CD14-positive monocyte (primary cell): ENCODE data around the gene RSPRY1. TPM values are rescaled to one million over a fixed set of nuclear protein-coding genes. Genes with fewer than 3 reads are reported as not detected.
A peak's percentile ranks its signal among the peaks of the same experiment; 100 is the strongest.

Experiments
- DNase-seq, 3 donors: peaks; one replicate each; pipeline ENCODE4 v3.0.0-alpha.2; 2011 to 2022
- H2AFZ ChIP-seq: 2 replicates; pipeline ENCODE4 v1.6.0; 2012; ENCODE audit warnings: mild to moderate bottlenecking, low read depth, low read length, inconsistent platforms; ENCODE audit not compliant: insufficient read depth, poor library complexity, severe bottlenecking
- H3K27ac ChIP-seq, 2 donors: 1 replicate in 1 of 2; 2 replicates in 1 of 2; pipeline ENCODE4 v1.5.1; 2012 to 2013; ENCODE audit warnings: low read length in 2 of 2, control low read depth in 1 of 2, inconsistent platforms in 1 of 2, low read depth in 1 of 2, mild to moderate bottlenecking in 1 of 2
- H3K27me3 ChIP-seq, 2 donors: one replicate each; pipeline versions ENCODE4 v1.6.0 to v1.6.1; 2011 to 2013; ENCODE audit warnings: low read length in 2 of 2; ENCODE audit not compliant: control insufficient read depth in 2 of 2, insufficient read depth in 2 of 2
- H3K36me3 ChIP-seq, 2 donors: replicated peaks in 1 of 2; 1 replicate in 1 of 2; 2 replicates in 1 of 2; pipeline versions ENCODE4 v1.5.1 to v1.6.1; 2012 to 2013; ENCODE audit warnings: low read length in 2 of 2, control low read depth in 1 of 2, inconsistent platforms in 1 of 2, mild to moderate bottlenecking in 1 of 2; ENCODE audit not compliant: insufficient read depth in 2 of 2, control insufficient read depth in 1 of 2
- H3K4me1 ChIP-seq, 2 donors: 1 replicate in 1 of 2; 2 replicates in 1 of 2; pipeline versions ENCODE4 v1.5.1 to v1.6.1; 2012 to 2013; ENCODE audit warnings: low read length in 2 of 2, control low read depth in 1 of 2, inconsistent platforms in 1 of 2, mild to moderate bottlenecking in 1 of 2, moderate library complexity in 1 of 2; ENCODE audit not compliant: insufficient read depth in 2 of 2, control insufficient read depth in 1 of 2
- H3K4me2 ChIP-seq: replicated peaks from 2 replicates; pipeline ENCODE3; 2012; ENCODE audit warnings: low read length, moderate library complexity, mild to moderate bottlenecking; ENCODE audit not compliant: poor library complexity, severe bottlenecking; ENCODE audit errors: extremely low read depth
- H3K4me3 ChIP-seq, 3 experiments: fragments of 200-600 bp in 1 of 3; sonication (generic) in 1 of 3; replicated peaks in 1 of 3; 1 replicate in 2 of 3; 2 replicates in 1 of 3; pipeline ENCODE4 v1.5.1; 2011 to 2013; ENCODE audit warnings: low read length in 3 of 3, mild to moderate bottlenecking in 3 of 3, control low read depth in 2 of 3, low read depth in 2 of 3, inconsistent platforms in 1 of 3, moderate library complexity in 1 of 3
- H3K79me2 ChIP-seq: 2 replicates; pipeline ENCODE4 v1.6.0; 2012; ENCODE audit warnings: mild to moderate bottlenecking, control low read depth, inconsistent platforms, low read length, moderate library complexity; ENCODE audit not compliant: insufficient read depth
- H3K9ac ChIP-seq: 2 replicates; pipeline ENCODE4 v1.6.0; 2017; ENCODE audit warnings: low read length, mild to moderate bottlenecking; ENCODE audit not compliant: insufficient read depth, poor library complexity, severe bottlenecking
- H3K9me3 ChIP-seq, 2 donors: replicated peaks in 1 of 2; 1 replicate in 1 of 2; 2 replicates in 1 of 2; pipeline versions ENCODE4 v1.5.1 to v1.6.1; 2012 to 2013; ENCODE audit warnings: low read length in 2 of 2, control low read depth in 1 of 2; ENCODE audit not compliant: control insufficient read depth in 1 of 2, insufficient read depth in 1 of 2
- H4K20me1 ChIP-seq: 2 replicates; pipeline ENCODE4 v1.6.0; 2012; ENCODE audit warnings: mild to moderate bottlenecking, low read length, control low read depth, moderate library complexity; ENCODE audit not compliant: insufficient read depth
- H3K27ac Mint-ChIP-seq, 7 donors: one replicate each; pipeline ENCODE4 v1.8.0; 2020; ENCODE audit warnings: mild to moderate bottlenecking in 7 of 7, mixed read lengths in 7 of 7, moderate library complexity in 6 of 7, inconsistent platforms in 2 of 7
- H3K27me3 Mint-ChIP-seq, 3 donors: one replicate each; pipeline ENCODE4 v1.8.0; 2021 to 2022; ENCODE audit warnings: low read depth in 3 of 3, mild to moderate bottlenecking in 3 of 3, mixed read lengths in 3 of 3, moderate library complexity in 3 of 3, inconsistent platforms in 1 of 3
- H3K36me3 Mint-ChIP-seq, 2 donors: one replicate each; pipeline ENCODE4 v1.8.0; 2020; ENCODE audit warnings: mixed read lengths in 2 of 2, inconsistent platforms in 1 of 2, mild to moderate bottlenecking in 1 of 2
- H3K4me1 Mint-ChIP-seq: one replicate; pipeline ENCODE4 v1.8.0; 2020; ENCODE audit warnings: mild to moderate bottlenecking, mixed read lengths
- H3K4me3 Mint-ChIP-seq, 2 donors: one replicate each; pipeline ENCODE4 v1.8.0; 2020; ENCODE audit warnings: mild to moderate bottlenecking in 2 of 2, mixed read lengths in 2 of 2, moderate library complexity in 1 of 2
- H3K9me3 Mint-ChIP-seq, 7 donors: one replicate each; pipeline ENCODE4 v1.8.0; 2020 to 2022; ENCODE audit warnings: mixed read lengths in 7 of 7, mild to moderate bottlenecking in 6 of 7, moderate library complexity in 6 of 7, inconsistent platforms in 2 of 7
- WGBS: methylation state at CpG from one replicate; pipeline ENCODE4 v1.1.5; 2013; ENCODE audit warnings: missing lambda C conversion rate; ENCODE audit not compliant: insufficient coverage; 5-methylcytosine and 5-hydroxymethylcytosine counted together
- intact Hi-C, 2 donors: fragments of 100-400 bp; cut with micrococcal nuclease; formaldehyde crosslinking; loops; one replicate each; pipeline versions ENCODE4 v1.15.0 to v1.15.1; 2023
- polyA plus RNA-seq, 3 donors: library from polyadenylated mRNA; depleted of rRNA in 1 of 3; unstranded in 2 of 3; stranded (reverse) in 1 of 3; fragments of 300-500 nt in 2 of 3; fragments of >200 nt in 1 of 3; fragmentation: Illumina TruSeq in 2 of 3; gene quantifications; 1 replicate in 2 of 3; 2 replicates in 1 of 3; pipeline ENCODE4 v1.2.3, GENCODE V29; 2012 to 2021
- TF ChIP-seq, protein P1 (sequence below): fragments of 200-600 bp; IDR thresholded peaks from one replicate; pipeline ENCODE4 v1.8.0; 2022; ENCODE audit warnings: antibody characterized with exemption, mild to moderate bottlenecking

The RSPRY1 gene
- polyA plus RNA-seq, 3 donors, result 15.7 to 28.3 (median 21.3) TPM

DNA sequence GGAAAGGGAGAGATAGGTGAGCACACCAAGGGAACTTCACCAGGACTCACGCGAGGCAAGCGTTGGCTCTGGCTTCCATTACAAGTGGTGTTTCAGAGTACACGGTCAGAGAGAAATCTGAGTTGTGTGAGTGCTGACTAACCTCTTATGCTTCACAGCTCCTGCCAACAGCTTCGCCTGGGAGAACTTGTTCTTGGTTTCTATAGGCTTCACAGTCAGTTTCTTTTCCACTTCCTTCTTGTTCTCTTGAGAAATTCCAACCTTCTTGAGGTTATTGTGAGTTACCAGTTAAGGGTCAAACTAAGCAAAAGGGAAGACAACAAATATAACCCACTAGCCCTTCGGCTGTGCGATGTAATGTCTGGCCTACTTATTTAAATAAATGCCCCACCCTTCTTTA is 19.2 kb upstream of the RSPRY1 start:
- H3K27ac Mint-ChIP-seq, result peak overlapping the region; percentile 55 to 92 (median 79)
- 17% methylated on average over 1 of the region's 7 CpGs for WGBS
- no peak overlapping the region for H3K4me3 ChIP-seq
- H3K4me2 ChIP-seq, result peak overlapping the region; percentile 2
- H3K9ac ChIP-seq, result peak overlapping the region; percentile 11
- peak overlapping the region; percentile 59 to 76 for H3K27ac ChIP-seq
- H3K4me3 Mint-ChIP-seq, result peak overlapping the region in 1 of 2 donors; percentile 37
- no peak overlapping the region for H2AFZ ChIP-seq
- H3K27me3 Mint-ChIP-seq, result no peaks in the 10 kb centered on the region
- H3K9me3 Mint-ChIP-seq, result no peaks in the 10 kb centered on the region
- peaks cover 24% of the 10 kb centered on the region in 2 donors for H3K4me1 ChIP-seq
- TF ChIP-seq, protein P1, sequence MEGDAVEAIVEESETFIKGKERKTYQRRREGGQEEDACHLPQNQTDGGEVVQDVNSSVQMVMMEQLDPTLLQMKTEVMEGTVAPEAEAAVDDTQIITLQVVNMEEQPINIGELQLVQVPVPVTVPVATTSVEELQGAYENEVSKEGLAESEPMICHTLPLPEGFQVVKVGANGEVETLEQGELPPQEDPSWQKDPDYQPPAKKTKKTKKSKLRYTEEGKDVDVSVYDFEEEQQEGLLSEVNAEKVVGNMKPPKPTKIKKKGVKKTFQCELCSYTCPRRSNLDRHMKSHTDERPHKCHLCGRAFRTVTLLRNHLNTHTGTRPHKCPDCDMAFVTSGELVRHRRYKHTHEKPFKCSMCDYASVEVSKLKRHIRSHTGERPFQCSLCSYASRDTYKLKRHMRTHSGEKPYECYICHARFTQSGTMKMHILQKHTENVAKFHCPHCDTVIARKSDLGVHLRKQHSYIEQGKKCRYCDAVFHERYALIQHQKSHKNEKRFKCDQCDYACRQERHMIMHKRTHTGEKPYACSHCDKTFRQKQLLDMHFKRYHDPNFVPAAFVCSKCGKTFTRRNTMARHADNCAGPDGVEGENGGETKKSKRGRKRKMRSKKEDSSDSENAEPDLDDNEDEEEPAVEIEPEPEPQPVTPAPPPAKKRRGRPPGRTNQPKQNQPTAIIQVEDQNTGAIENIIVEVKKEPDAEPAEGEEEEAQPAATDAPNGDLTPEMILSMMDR, result no peak
- no peaks in the 10 kb centered on the region for H3K79me2 ChIP-seq
- H3K27me3 ChIP-seq, result no peaks in the 10 kb centered on the region
- peaks cover 25% of the 10 kb centered on the region for H3K4me1 Mint-ChIP-seq
- DNase-seq, result peak; percentile 35 to 69 (median 62)
- H4K20me1 ChIP-seq, result peaks cover 10% of the 10 kb centered on the region
- H3K36me3 Mint-ChIP-seq, result peaks cover 64 to 81% of the 10 kb centered on the region in 2 donors
- peaks cover 66 to 82% of the 10 kb centered on the region in 2 donors for H3K36me3 ChIP-seq
- intact Hi-C loops, result loop anchor here (2.0 to 10.0 kb wide), 4 partner anchors 82 to 302 kb away; partner anchors contain the start of genes CETP (in 1 of the 2) and SLC12A3 (in 1 of the 2)
- no peaks in the 10 kb centered on the region for H3K9me3 ChIP-seq

GRCh38 chr16:57167538-57167937 is 18.6 kb upstream of the RSPRY1 start:
- peak overlapping the region in 6 of 7 donors; percentile 50 to 92 (median 78) for H3K27ac Mint-ChIP-seq
- WGBS, result no CpG with 5 or more reads among the region's 3 CpGs
- H3K36me3 Mint-ChIP-seq, result peaks cover 65 to 81% of the 10 kb centered on the region in 2 donors

More at GRCh38 chr16:57167538-57167937, 18.6 kb upstream of the RSPRY1 start:
- peaks cover 24% of the 10 kb centered on the region in 2 donors for H3K4me1 ChIP-seq
- peaks cover 66 to 82% of the 10 kb centered on the region in 2 donors for H3K36me3 ChIP-seq
- no peak overlapping the region for H3K4me2 ChIP-seq
- intact Hi-C loops, result loop anchor here (2.0 to 10.0 kb wide), 4 partner anchors 83 to 303 kb away; partner anchors contain the start of genes CETP (in 1 of the 2) and SLC12A3 (in 1 of the 2)
- no peaks in the 10 kb centered on the region for H3K9me3 ChIP-seq
- no peaks in the 10 kb centered on the region for H3K9me3 Mint-ChIP-seq
- TF ChIP-seq, protein P1, result no peak
- H4K20me1 ChIP-seq, result peaks cover 10% of the 10 kb centered on the region
- no peaks in the 10 kb centered on the region for H3K27me3 Mint-ChIP-seq
- no peak for DNase-seq
- no peaks in the 10 kb centered on the region for H3K27me3 ChIP-seq
- peaks cover 25% of the 10 kb centered on the region for H3K4me1 Mint-ChIP-seq
- H3K4me3 Mint-ChIP-seq, result no peak overlapping the region
- H3K27ac ChIP-seq, result peak overlapping the region in 1 of 2 donors; percentile 76
- no peak overlapping the region for H2AFZ ChIP-seq
- no peak overlapping the region for H3K4me3 ChIP-seq
- H3K79me2 ChIP-seq, result no peaks in the 10 kb centered on the region
- no peak overlapping the region for H3K9ac ChIP-seq
